ENCODE results near the gene PELI3.

- TF ChIP-seq REST (IDR thresholded peaks at IDR 0.05; ENCODE audit: insufficient read depth in 1 of 2, low read depth in 2 of 2, low read length in 2 of 2) (no peak), POLR2AphosphoS5 (IDR thresholded peaks at IDR 0.05; ENCODE audit: low read depth, low read length) (no peak), SIN3A (IDR thresholded peaks at IDR 0.05; ENCODE audit: borderline replicate concordance, insufficient read depth, low read length) (no peak), TAF1 (IDR thresholded peaks at IDR 0.05; ENCODE audit: borderline replicate concordance, insufficient read depth, low read length) (no peak), FOXP2 (optimal IDR thresholded peaks at IDR 0.05; ENCODE audit: borderline replicate concordance, extremely low read depth, extremely low read length, insufficient read depth) (no peak)
These were observed 57.8 kb downstream of the PELI3 start for GRCh38 chr11:66524304-66525040.

All from PFSK-1 (cell line).